HG02970 (cell line): ENCODE results near the gene GLIPR2.
"Not testable (repeated sequence)": the region's sequence is repeated elsewhere in the genome, so short reads cannot be mapped to it uniquely, and the experiment has no call there.

Source experiments
- ATAC-seq: cut with Tn5 transposase; IDR thresholded peaks from one replicate; pipeline ENCODE4 v1.9.1; 2021; ENCODE audit warnings: mild to moderate bottlenecking, moderate library complexity, moderate number of reproducible peaks; ENCODE audit not compliant: unreplicated experiment, low FRiP score

GLIPR2 gene

DNA sequence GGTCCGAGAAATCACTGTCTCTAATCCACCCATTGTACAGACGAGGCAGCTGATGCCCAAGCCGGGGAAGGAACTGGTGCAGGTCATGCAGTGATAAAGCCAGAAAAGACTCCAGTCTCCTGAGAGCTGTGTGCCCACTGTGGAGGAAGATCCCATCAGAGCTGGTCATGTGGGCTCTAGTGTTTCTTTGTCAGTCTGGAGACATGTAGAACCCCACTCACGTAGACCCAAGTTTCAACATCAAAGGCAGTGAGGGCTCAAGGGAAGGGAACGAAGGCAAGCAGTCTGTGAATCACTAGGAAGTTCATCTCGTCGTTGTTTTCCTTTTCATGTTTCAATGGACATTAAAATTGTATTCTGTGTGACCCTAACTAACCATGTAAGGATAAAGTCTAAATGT is 14.6 kb upstream of the GLIPR2 start:
- ATAC-seq, result no peak

DNA sequence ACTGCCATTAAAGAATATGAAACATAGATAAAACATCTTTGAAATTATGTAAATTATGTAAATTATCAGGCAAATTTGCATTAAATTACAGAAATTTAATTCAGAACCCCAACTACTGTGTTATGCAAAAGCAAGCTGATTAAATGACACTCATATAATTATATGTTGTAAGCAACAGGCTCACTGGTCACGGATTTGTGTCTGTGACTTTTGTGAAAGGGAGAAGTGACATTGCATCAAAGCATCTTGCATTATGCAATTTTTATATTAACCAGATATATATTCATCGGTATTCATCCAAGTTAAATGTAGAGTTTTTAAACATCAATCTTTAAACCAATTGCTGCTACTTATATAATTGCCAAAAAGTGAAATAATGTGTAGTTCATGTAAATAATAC is 13.0 kb upstream of the GLIPR2 start:
- no peak for ATAC-seq

DNA sequence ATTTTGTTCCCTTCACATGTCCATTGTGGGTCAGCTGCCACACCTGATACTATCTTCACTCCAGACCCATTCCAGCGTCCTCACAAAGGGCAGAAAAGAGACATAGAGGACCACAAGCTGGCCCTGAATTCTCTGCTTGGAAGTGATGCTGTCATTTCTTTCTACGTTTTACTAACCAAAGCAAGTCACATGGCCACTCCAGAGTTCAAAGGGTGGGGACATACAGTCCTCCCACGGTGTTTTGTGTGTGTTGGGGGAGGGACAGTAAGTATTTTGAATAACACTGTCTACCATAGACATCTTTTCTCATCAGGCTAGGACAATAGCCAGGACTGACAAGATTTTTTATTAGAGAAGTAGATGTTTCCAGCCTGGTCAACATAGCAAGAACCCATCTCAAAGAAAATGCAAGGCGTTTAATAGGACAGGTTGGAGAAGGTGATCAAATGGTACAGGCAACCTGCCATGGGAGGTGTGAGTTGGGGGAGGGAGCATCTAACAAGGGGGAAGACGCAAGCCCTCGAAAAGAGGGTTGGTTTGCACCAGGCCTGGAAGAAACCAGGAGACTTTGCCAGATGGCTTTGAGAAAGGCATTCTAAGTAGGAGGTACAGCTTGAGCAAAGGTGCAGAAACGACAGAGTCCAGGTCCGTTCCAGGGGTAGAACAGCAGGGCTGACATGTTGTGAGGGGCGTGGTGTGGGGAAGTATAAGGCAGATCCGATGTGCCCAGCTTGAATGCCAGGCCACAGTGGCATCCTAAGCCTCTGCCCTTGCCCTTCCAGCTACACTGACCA is 11.3 kb upstream of the GLIPR2 start:
- ATAC-seq, result no peak

DNA sequence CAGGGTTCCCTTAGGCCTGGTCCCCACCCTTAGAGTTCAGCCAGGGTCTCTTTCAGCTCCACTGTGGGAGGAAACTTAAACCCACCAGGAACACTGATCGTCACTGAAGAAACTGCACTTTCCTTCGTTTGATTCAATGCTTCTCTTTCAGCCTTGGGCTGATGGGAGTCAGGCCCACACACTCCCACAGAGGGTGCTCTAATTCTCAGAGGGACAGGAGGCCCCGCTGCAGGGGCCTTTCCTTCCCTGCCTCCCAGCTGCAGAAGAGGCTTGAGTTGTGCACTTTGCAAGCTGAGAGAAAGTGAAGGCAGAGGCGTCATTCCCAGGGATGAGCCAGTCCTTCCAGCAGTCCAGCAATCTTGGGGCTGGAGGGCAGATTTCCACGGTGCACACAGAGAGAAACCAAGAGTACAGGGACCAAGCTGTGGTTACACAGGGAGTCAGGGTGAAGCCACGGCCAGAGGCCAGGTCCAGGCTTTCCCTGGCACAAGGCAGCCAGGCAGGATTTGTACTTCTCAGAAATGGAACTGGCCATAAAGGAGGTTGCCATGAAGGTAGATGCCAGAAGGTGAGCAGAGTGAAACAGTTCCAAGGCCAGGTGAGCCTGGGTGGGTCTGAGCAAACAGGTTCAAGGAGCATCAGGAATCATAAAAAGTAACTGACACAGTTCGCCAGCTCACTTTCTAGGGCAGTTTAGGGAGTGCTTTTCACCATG is 10.4 kb upstream of the GLIPR2 start:
- ATAC-seq, result no peak

GRCh38 chr9:36127652-36128244 is 8.8 kb upstream of the GLIPR2 start:
- no peak for ATAC-seq

DNA sequence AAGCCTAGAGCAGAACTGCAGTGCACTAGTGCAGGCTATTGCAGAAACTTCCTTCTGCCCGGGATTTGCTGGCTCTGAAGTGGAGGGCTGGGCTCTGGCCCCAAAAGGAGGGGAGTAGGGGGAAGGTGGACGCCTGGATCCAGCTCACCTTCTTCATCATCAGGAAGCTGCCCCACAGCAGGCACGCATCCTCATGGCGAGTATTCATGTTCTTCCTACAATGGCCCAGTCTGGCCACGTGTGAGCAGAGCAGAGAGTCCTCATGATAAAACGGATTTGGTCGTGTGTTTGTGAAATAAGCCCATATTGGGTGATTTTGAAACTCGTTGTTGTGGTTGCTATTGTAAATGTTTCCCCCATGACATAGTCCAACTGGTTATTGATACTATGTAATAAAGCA is 8.2 kb upstream of the GLIPR2 start:
- no peak for ATAC-seq

GRCh38 chr9:36129139-36129538 is 7.4 kb upstream of the GLIPR2 start:
- ATAC-seq, result no peak

- not testable (repeated sequence) for ATAC-seq
Measured at GRCh38 chr9:36131666-36132065, 4.9 kb upstream of the GLIPR2 start.

GRCh38 chr9:36132086-36132485 is 4.4 kb upstream of the GLIPR2 start:
- no peak for ATAC-seq

GRCh38 chr9:36134761-36135505 is 1.6 kb upstream of the GLIPR2 start:
- ATAC-seq, result no peak

DNA sequence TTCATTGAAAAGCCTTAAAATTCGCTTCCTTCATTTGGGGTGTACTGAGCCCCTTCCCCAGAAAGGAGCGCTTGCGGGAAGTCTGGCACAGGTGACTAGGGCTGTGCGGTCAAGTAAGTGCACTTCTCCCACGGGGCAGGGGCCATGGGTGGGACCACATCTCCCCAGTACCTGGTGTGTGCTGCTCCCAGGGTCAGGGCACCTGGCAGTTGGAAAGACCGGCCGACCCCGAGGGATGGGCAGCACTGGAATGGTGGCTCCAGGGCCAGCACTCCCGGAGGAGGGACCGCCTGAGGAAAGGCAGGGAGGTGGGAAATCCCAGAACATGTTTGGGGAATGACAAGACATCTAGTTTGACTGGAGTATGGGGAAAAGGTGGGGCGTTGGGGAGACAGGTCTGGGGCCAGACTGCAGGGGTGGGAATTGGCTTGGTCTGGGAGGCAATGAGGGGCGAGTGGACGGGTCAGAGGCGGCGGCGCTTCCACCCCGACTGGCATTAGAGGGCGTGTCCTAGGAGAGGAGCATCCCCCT is 727 bp upstream of the GLIPR2 start:
- ATAC-seq, result peak; percentile 17

DNA sequence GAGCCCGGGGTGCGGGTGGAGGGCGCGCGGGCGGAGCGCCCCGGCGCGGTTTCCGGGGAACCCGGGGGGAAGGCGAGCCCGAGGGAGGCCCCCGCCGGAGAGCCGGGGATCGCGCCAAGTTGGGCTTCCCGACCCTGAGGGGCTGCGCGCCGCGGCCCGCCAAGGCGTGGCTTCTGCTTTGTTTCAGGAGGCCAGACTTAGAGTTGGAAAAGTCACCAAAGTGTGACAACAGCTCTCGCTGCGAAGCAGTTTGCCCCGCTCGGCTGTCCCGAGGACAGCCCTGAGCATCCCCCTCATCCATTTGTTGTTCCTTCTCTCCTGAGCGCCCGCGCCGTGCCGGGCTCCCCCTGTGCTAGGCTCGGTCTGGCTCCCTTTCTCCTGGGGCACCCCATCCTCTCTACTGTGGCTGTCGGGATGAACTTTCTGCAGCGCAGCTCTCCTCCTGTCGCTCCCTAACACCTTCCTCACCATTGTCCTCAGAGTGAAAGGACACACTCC is 410 bp downstream of the GLIPR2 start:
- peak; percentile 27 for ATAC-seq

GRCh38 chr9:36137392-36138004 is 965 bp downstream of the GLIPR2 start:
- ATAC-seq, result no peak

DNA sequence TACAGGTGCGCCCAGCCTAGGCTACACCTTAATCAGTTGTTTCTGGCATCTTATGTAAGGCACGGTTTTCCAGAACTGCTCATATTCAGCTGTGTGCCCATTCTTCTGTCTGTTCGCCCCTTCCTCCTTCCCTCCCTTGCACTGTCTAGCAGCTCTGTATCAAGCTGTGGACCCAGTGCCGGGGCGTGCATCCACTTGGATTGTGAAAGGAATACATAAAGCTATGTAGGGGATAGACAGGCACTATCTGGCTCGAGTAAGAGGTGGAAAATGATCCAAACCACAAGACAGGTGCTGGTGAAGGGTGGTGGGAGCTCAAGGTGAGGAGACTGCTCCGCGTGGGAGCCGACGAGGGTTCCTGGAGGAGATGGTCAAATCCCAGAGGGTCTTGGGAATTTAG is 2.0 kb downstream of the GLIPR2 start:
- ATAC-seq, result no peak

GRCh38 chr9:36138901-36139300 is 2.4 kb downstream of the GLIPR2 start:
- ATAC-seq, result no peak

DNA sequence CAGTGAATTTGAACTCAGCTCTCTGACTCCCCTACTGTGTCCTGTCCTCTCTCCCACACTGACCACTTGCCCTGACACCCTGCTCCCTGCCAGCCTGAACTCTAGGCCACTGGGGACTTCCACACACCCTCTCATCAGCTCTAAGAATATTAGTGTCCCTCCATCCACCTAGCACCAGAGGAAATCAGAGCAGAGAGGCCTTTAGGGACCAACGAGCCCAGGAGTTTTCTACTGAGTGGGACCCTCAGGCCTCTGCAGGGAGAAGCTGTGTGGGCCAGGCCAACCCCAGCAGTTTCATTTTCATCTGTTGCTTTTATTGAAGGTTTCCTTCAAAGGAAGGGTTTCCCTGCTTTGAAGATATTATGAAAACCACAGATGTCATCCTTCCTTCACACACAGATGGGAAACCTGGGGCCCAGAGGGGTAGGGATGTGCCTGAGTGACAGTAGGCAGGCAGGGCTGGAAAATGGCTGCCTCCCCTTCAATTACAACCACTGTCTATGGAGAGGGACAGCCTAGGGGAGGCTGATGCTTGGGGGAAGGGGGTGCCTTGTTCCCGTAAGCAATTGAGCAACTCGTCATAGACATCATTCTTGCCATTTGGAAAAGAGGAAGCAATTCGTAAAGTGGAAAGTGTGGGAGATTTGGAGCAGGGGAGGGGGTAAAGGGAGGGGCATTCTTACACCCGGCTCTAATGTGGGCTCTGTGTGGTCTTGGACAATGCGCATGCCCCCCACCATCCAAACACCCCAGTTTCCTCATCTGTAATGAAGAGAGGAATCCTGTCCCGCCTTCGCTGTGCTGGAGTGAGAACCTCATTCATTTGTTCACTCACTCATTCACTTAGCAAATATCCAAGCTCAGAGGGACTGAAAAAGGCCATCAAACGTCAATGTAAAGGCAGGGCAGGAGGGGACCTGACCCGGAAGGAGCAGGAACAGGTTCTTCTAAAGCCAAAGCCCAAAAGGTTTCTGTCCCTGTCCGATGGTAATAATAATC is 3.9 kb downstream of the GLIPR2 start:
- no peak for ATAC-seq

DNA sequence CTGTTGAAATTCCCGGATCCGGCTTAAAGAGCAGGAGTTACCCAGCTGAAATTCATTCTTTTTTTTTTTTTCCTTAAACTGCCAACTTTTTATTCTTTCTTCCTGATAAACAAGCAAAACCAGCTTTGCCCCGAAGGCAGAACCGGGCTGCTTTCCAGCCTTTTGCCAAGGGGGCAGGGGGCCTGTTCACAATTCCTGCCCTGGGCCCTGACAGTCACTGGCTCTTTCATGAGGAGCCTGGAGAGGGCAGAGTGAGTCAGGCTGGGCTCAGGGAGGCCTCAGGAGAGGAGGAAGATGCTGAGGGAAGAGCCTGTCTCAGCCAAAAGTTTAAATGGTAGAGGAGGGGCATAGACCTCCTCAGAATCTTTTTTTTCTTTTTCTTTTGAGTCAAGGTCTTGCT is 4.8 kb downstream of the GLIPR2 start:
- ATAC-seq, result no peak

- no peak for ATAC-seq
Measured at GRCh38 chr9:36141761-36142160, 5.2 kb downstream of the GLIPR2 start.
